Hepatocyte (in vitro differentiated cells): ENCODE data around the gene PUSL1. TPM values are rescaled to one million over a fixed set of nuclear protein-coding genes. Genes with fewer than 3 reads are reported as not detected.
A peak's percentile ranks its signal among the peaks of the same experiment; 100 is the strongest.

ENCODE experiments used
- DNase-seq: peaks from one replicate; pipeline ENCODE4 v3.0.0-alpha.2; 2016; ENCODE audit warnings: low spot score
- H2AFZ ChIP-seq: fragments of 200-600 bp; sonication (generic); 2 replicates; pipeline ENCODE4 v1.6.0; 2016; ENCODE audit warnings: antibody characterized with exemption, mild to moderate bottlenecking
- H3K27ac ChIP-seq: fragments of 200-600 bp; sonication (generic); 2 replicates; pipeline ENCODE4 v1.5.1; 2016; ENCODE audit warnings: mild to moderate bottlenecking
- H3K27me3 ChIP-seq: fragments of 200-600 bp; sonication (generic); 2 replicates; pipeline ENCODE4 v1.6.1; 2016
- H3K36me3 ChIP-seq: fragments of 200-600 bp; sonication (generic); replicated peaks from 2 replicates; pipeline ENCODE4 v1.5.1; 2016; ENCODE audit warnings: low read depth; ENCODE audit not compliant: insufficient read depth
- H3K4me1 ChIP-seq: fragments of 200-600 bp; sonication (generic); 2 replicates; pipeline ENCODE4 v1.5.1; 2016; ENCODE audit warnings: mild to moderate bottlenecking, moderate library complexity; ENCODE audit not compliant: insufficient read depth
- H3K4me2 ChIP-seq: fragments of 200-600 bp; sonication (generic); 2 replicates; pipeline ENCODE4 v1.6.0; 2016
- H3K4me3 ChIP-seq: fragments of 200-600 bp; sonication (generic); 2 replicates; pipeline ENCODE4 v1.5.1; 2016; ENCODE audit warnings: mild to moderate bottlenecking
- H3K79me2 ChIP-seq: fragments of 200-600 bp; sonication (generic); 2 replicates; pipeline ENCODE4 v1.6.0; 2017; ENCODE audit warnings: mild to moderate bottlenecking
- H3K9me2 ChIP-seq: fragments of 200-600 bp; sonication (generic); replicated peaks from 2 replicates; pipeline ENCODE4 v1.6.0; 2017; ENCODE audit warnings: mild to moderate bottlenecking; ENCODE audit not compliant: insufficient read depth
- H3K9me3 ChIP-seq: fragments of 200-600 bp; sonication (generic); 2 replicates; pipeline ENCODE4 v1.5.1; 2016; ENCODE audit warnings: low read depth, mild to moderate bottlenecking
- H4K20me1 ChIP-seq: fragments of 200-600 bp; sonication (generic); 2 replicates; pipeline ENCODE4 v1.6.0; 2016; ENCODE audit warnings: mild to moderate bottlenecking; ENCODE audit not compliant: insufficient read depth, poor library complexity, severe bottlenecking
- EZH2 ChIP-seq: fragments of 200-600 bp; sonication (generic); IDR thresholded peaks from 2 replicates; pipeline ENCODE4 v1.6.1; 2016; ENCODE audit warnings: antibody characterized with exemption, mild to moderate bottlenecking, borderline replicate concordance
- EZH2phosphoT487 ChIP-seq: fragments of 200-600 bp; sonication (generic); IDR thresholded peaks from one replicate; pipeline ENCODE4 v1.6.1; 2018; ENCODE audit warnings: antibody characterized with exemption, mild to moderate bottlenecking, low read depth, moderate library complexity; ENCODE audit not compliant: unreplicated experiment, severe bottlenecking
- WGBS: methylation state at CpG from one replicate; pipeline ENCODE4 v1.1.6; 2016; ENCODE audit warnings: low lambda C conversion rate; ENCODE audit errors: missing lambda C conversion rate; 5-methylcytosine and 5-hydroxymethylcytosine counted together
- polyA plus RNA-seq: library from polyadenylated mRNA; unstranded; fragments of >200 nt; fragmentation: Nextera tagmentation; extraction: Ambion mirVana; gene quantifications from 2 replicates; pipeline ENCODE4 v1.2.1, GENCODE V29; 2016
- total RNA-seq: library from RNA; depleted of rRNA; stranded (reverse); fragments of >200 nt; gene quantifications from 2 replicates; pipeline ENCODE4 v1.2.3, GENCODE V29; 2014
- TF ChIP-seq, protein P1 (sequence below): fragments of 200-600 bp; sonication (generic); IDR thresholded peaks from 2 replicates; pipeline ENCODE4 v1.5.1; 2016; ENCODE audit warnings: antibody characterized with exemption, mild to moderate bottlenecking; ENCODE audit not compliant: poor library complexity

Gene PUSL1
- total and polyA plus RNA-seq, 2 experiments from 2014 or later, result 27.7 to 37.2 TPM

DNA sequence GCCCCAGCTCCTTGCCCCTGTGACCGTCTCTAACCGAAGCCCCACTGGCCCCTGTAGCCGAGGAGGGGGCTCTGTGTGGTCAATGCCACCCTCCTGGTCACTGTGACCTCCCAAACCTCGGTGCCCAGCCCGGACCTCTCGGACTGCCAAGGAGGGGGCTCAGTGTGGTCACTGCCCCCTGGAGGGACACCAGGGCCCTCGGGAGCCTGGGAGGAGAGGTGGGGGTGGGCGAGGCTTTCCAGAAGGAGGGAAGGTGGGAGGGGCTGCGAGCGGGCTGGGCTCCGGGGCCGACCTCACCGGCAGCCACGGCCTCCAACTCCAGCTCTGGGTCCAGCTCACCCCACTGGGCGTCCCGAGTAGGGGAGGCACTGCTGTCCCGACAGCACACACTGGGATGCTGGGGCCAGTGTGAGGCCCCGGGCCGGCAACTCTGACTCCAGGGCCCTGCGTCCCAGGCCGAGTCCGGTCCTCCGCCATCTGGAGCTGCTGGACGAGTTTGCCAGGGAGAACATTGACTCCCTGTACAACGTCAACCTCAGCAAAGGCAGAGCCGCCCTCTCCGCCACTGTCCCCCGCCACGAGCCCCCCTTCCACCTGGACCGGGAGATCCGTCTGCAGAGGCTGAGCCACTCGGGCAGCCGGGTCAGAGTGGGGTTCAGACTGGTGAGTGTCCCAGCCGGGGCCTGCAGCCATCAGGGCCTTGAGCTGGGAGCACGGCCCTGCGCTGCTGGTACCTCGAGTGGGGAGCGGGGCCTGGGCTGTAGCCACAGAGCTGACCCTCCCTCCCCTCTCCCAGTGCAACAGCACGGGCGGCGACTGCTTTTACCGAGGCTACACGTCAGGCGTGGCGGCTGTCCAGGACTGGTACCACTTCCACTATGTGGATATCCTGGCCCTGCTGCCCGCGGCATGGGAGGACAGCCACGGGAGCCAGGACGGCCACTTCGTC is 21.8 kb upstream of the PUSL1 start:
- no peak for DNase-seq
- no peaks in the 10 kb centered on the region for H4K20me1 ChIP-seq
- H3K27me3 ChIP-seq, result no peaks in the 10 kb centered on the region
- H3K4me3 ChIP-seq, result no peak overlapping the region
- no peaks in the 10 kb centered on the region for H3K9me3 ChIP-seq
- H3K27ac ChIP-seq, result no peak overlapping the region
- H3K4me2 ChIP-seq, result no peak overlapping the region
- H3K4me1 ChIP-seq, result no peaks in the 10 kb centered on the region
- no peaks in the 10 kb centered on the region for H3K9me2 ChIP-seq
- TF ChIP-seq EZH2phosphoT487 (no peak), EZH2 (no peak)
- TF ChIP-seq, protein P1, sequence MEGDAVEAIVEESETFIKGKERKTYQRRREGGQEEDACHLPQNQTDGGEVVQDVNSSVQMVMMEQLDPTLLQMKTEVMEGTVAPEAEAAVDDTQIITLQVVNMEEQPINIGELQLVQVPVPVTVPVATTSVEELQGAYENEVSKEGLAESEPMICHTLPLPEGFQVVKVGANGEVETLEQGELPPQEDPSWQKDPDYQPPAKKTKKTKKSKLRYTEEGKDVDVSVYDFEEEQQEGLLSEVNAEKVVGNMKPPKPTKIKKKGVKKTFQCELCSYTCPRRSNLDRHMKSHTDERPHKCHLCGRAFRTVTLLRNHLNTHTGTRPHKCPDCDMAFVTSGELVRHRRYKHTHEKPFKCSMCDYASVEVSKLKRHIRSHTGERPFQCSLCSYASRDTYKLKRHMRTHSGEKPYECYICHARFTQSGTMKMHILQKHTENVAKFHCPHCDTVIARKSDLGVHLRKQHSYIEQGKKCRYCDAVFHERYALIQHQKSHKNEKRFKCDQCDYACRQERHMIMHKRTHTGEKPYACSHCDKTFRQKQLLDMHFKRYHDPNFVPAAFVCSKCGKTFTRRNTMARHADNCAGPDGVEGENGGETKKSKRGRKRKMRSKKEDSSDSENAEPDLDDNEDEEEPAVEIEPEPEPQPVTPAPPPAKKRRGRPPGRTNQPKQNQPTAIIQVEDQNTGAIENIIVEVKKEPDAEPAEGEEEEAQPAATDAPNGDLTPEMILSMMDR, result no peak
- H3K36me3 ChIP-seq, result no peaks in the 10 kb centered on the region
- no peaks in the 10 kb centered on the region for H3K79me2 ChIP-seq
- H2AFZ ChIP-seq, result no peak overlapping the region
- 84% methylated on average over 39 of the region's 50 CpGs for WGBS

GRCh38 chr1:1287288-1288110 is 20.9 kb upstream of the PUSL1 start:
- TF ChIP-seq EZH2phosphoT487, result no peak
- TF ChIP-seq, protein P1, result no peak
- no peak for TF ChIP-seq EZH2
- 93% methylated on average over 42 of the region's 46 CpGs for WGBS
- H3K27ac ChIP-seq, result no peak overlapping the region
- H2AFZ ChIP-seq, result no peak overlapping the region
- no peaks in the 10 kb centered on the region for H3K9me2 ChIP-seq
- no peak overlapping the region for H3K4me2 ChIP-seq
- H4K20me1 ChIP-seq, result no peaks in the 10 kb centered on the region
- no peaks in the 10 kb centered on the region for H3K36me3 ChIP-seq
- no peak for DNase-seq
- no peaks in the 10 kb centered on the region for H3K4me1 ChIP-seq
- no peaks in the 10 kb centered on the region for H3K79me2 ChIP-seq
- H3K4me3 ChIP-seq, result no peak overlapping the region
- no peaks in the 10 kb centered on the region for H3K27me3 ChIP-seq
- H3K9me3 ChIP-seq, result no peaks in the 10 kb centered on the region

DNA sequence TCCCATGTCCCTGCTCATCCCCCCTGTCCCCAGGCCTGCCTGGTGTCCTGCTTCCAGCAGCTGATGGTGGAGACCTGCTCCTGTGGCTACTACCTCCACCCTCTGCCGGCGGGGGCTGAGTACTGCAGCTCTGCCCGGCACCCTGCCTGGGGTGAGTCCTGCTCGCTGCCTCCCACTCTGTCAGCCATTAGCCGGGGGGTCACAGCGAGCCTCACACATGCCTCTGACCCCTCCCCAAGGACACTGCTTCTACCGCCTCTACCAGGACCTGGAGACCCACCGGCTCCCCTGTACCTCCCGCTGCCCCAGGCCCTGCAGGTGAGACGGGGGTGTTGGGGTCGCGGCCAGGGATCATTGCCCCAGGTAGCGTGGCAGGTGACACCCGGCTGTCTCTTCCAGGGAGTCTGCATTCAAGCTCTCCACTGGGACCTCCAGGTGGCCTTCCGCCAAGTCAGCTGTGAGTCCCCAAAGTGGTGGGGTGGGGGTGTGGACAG is 18.1 kb upstream of the PUSL1 start:
- no peaks in the 10 kb centered on the region for H3K9me3 ChIP-seq
- TF ChIP-seq, protein P1, result peak; percentile 46
- no peak for TF ChIP-seq EZH2phosphoT487
- no peaks in the 10 kb centered on the region for H4K20me1 ChIP-seq
- H2AFZ ChIP-seq, result no peak overlapping the region
- no peaks in the 10 kb centered on the region for H3K27me3 ChIP-seq
- H3K4me1 ChIP-seq, result no peaks in the 10 kb centered on the region
- DNase-seq, result peak; percentile 75
- H3K9me2 ChIP-seq, result no peaks in the 10 kb centered on the region
- no peak overlapping the region for H3K4me3 ChIP-seq
- no peaks in the 10 kb centered on the region for H3K36me3 ChIP-seq
- H3K27ac ChIP-seq, result no peak overlapping the region
- H3K79me2 ChIP-seq, result no peaks in the 10 kb centered on the region
- no peak overlapping the region for H3K4me2 ChIP-seq
- 63% methylated on average over 15 of the region's 15 CpGs for WGBS
